SW 1271 (cell line): Measurements from ENCODE around the gene COPB2.
"Not testable (repeated sequence)": the region's sequence is repeated elsewhere in the genome, so short reads cannot be mapped to it uniquely, and the experiment has no call there.

Source experiments
- DNase-seq, 2 experiments: peaks; one replicate each; lab custom pipeline; 2025; lab: John Stamatoyannopoulos, UW

The COPB2 gene

DNA sequence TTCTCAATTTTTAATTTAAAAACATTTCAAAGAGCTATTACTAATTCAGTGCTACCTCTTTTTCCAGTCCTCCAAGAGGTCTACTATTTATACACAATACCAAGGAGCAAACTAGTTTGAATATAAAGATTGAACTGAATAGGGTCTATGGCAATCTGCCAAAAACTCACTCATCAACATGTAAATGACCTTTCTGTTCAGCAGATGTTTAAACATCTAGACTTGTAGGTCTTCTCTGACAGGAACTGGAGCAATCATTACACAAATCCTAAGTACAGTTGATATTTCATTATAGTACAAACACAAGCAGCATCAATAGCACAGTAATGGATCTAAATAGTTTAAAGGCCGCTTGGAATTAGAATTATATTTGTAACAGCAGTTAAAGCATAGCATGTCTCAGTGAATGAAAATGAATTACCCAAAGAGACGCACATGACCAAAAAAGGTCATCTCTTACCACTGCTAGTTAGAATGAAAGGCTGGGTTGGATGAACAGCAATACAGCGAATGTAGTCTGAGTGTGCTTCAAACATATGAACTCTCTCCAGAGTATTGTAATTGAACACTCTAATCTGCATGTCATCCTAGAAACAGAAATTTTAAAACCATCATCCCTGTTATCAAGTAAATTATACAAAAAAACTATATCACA lies 10.7 kb downstream of the COPB2 start:
- no peak for DNase-seq

DNA sequence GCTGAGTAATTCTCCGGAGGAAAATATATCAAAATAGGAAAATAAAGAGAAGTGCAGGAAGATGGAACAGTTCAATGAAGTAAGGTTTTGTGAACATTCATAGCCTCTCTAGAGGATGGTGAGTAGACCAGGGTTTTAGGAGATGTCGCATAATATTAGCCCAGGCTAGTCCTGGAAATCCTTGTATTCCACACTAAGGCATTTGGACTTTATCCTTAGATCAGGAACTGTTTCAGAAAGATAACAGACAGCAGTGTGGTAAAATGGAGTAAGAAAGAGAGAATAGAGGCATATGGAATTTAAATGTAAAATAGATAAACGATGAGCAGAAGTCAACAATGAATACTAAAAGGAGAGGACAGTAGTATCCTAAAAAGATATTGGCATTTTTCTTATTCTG lies 12.1 kb downstream of the COPB2 start:
- no peak for DNase-seq

DNA sequence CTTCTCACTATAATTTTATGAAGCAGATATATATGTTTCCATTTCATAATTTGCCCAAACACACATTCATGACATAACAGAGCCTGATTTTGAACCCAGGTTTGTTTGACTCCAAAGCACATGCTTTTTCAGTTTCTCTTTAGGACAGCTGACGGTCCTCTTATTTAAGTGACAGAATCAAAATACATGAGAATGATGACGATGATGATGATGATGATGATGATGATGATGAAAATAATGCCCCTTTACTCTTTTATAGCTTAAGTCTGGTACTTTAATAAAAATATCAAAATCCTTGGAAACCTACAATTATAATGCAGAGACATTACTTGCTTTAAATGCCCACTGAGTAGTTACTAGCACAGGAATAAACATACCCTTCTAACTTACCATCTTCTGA lies 15.3 kb downstream of the COPB2 start:
- DNase-seq, result no peak

DNA sequence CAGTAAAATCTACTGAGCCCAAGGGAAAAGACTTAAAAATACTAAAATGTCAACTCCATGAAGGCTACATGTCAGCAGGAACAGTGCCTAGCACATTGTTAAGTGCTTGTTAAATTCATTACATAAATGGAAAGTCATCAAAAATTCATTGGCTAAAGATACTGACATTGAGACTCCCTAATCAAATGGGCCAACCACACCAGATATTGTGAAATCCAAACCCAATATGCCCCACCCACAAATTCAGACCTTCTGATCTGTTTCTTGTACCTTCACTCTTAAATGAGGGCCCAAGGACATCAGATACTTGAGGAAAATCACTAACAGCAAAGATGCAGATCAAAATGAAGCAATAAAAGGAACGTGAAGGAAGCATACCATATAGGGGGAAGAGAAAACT lies 24.9 kb downstream of the COPB2 start:
- no peak for DNase-seq

DNA sequence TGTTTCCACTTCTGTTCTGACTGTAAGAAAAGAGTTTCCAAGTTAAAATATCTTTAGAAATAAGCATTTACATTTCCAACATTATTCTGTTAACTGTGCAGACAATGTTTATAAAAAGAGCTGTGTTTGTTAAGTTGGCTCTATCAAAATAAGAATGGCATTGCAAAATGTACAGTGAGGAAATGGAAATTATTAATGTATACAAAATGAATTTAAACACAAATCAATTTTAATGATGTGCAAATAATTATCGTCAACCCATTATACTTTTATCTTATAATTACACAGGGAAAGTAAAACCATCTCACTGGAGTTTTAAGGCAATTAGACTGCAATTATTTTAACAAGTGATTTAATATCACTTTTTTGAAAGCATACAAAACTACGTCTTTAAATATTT lies 28.2 kb downstream of the COPB2 start:
- no peak for DNase-seq

DNA sequence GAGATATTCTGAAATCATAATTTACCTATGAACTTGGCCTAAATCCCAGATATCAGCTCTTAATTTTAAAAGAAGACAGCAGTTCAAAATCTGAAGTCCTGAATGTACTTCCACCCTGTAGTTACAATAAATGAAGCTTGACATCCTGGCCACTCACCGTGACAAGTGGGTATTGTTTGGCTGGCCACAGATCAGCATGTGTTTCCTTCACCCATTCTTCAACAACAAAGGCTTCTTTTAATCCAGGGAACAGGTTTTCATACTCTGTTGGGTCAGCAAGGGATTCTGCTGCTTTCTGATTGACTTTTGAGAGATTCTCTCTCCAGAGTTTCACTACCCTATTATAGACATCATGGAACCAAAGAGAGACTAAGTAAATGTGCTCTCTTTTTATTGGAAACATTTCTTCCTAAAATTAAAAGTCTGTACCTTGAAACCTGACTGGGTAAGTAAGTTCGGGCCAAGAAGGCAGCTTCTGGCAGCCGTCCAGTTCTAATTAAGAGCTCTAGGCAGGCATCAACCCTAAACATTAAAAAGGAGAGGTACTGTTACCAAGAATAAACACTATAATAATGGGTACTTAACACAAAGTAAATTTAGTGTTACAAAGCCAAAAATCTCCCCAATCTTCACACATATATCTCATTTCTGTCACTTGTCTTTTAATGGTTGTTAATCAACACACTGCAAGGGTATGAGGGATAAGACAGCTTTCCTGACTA lies 30.4 kb downstream of the COPB2 start:
- DNase-seq, result no peak

DNA sequence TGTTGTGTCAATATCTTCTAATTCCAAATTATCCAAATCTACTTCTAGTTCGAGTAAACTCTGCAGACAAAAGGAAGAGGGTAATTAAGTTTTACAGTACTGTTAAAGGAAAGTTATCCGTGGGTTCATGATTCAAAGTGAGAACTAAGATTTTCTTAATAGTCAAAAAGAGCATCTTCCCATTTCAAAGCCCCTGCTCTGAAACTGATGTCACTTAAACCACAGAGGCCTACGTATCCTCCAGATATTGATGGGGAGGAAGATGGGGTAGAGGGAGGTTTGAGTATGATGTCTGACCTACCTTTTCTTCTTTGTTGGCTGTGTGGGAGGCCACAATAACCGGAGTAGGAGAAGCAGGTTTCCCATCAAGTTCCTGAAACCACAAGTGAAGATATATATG lies 31.5 kb downstream of the COPB2 start:
- no peak for DNase-seq

DNA sequence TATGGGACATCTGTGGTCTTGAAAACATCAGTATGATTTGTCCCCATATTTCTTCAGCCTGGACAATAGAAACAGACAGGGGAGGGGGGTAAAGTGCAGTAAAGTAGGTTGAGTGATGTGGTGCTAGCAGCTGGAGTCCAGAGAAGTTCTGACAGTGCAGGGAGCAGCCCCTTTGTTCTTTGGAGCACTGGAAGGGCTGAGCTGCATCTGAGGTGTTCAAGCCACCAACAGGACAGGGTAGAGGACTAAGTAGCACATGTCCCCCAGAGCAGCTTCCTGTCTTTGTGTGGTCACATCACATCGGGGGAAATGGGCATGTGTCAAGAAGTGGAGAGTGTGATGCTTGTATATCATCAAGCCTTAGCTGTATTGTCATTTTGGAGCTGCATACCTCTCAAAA lies 33.6 kb downstream of the COPB2 start:
- DNase-seq, result no peak

DNA sequence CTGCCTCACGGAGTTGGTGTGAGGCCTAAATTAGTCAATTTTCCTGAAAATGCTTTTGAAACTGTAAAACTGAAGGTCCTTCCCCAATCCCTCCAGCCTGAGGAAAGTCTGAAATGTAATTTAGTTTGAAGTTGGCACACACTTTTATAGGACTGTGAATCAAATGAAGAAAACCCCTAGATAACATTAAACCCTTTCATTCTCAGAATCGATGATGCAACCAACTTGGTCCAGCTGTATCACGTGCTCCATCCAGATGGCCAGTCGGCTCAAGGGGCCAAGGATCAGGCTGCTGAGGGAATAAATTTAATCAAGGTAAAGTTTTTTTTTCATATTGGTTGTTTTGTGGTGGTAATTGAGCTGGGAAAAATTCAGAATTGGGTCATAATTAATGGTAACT lies 34.0 kb downstream of the COPB2 start:
- DNase-seq, result no peak

DNA sequence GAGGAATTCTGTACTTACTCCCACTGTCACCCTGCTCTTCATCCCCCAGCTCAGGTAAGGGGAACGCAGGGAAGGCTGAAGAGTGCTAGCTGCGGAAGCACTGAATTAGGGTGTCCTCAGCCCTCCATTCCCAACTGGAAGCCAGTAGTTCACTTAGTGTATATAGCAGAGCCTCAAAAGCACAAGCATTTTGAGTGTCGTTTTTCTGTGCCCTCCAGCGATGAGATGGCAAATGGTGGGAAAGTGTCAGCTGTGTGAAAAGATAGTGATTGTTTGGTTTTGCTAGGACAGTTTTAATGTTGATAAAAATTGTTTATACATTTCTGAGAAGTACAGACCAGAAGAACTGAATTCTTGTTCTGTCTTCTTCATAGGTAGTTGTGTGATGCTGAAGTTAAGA lies 34.8 kb downstream of the COPB2 start:
- DNase-seq, result no peak

DNA sequence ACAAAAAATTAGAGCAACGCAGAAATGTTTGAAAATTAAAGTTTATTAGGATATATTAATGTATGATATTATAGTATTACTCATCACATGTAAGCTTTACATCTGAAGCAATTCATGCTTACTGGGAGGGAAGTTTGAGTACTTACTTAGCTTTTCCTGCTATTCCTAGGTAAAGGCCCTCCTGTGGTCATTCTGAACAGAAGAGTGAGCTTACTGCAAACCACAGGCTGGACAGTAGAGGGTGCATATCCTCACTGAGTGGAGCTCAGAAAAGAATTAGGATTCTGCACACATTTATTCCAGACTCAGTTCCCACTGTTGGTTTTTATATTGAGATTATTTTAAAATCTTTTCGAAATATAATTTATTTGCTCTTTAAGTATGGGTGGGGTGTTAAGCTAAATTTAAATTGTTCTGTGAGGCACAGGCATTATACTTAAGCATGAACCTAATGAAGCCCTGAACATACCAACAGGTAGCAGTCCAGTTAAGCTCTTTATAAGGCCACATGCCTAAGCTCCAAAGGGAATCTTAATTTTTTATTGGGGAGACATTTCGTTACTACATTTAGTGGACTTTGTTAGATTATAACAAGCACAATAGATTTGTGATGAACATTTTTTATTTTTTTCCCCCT lies 35.4 kb downstream of the COPB2 start:
- DNase-seq, result peak; percentile 37 to 77

DNA sequence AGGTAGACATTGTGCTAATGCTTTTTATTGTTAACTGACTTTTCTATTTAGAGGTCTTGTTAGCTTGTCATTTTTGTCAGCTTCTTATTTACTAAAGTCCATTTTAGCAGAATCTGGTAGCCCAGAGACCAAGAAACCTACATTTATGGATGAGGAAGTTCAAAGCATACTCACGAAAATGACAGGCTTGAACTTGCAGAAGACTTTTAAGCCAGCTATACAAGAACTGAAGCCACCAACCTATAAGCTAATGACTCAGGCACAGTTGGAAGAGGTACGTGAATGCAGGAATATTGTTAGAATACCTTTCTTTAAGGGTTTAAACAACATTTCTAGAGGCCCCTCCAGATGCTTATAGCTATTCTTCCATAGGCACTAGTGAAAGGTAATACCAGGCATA lies 42.7 kb downstream of the COPB2 start:
- no peak for DNase-seq

DNA sequence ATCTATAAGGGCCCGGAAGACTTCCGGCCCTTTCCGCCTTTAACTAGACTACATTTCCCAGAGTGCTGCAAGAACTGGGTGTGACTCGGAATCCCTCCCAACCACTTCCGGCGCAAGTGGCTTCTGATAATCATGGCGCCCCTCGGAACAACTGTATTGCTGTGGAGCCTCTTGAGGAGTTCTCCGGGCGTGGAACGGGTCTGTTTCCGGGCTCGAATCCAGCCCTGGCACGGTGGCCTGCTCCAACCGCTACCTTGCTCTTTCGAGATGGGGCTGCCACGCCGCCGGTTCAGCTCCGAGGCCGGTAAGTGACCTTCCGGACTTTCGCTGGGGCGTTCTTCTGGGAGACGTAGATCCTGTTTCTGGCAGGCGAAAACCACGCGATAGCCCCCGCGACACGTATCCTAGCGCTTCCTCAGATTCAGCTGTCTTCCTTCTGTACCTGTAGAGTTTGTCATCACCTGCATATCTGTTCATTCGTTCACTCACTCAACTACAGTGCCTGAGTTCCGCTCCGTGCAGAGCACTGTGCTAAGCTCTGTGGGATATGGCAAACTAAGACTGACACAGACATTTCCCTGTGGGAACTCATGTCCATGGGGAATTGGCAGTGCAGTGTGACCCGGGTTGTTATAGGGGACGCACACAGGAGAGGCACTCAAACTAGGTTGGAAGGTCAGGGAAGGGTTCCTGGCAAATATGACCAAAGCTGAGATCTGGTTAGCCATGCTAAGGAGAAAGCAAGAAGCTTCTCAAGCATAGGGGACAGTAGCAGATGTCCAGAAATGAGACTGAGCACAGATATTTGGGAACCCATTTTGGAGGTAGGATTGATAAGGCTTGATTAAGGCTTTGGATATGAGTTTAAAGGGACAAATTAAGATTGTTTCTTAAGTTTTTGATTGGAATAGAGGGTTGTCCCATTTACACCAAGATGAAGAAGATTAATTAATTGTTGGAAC lies 45.3 kb downstream of the COPB2 start, which contains the start of gene MRPS22:
TSS of gene MRPS22 (plus strand) at position 126 of the 962 bp plus-strand sequence. CDS start at position 133, 7 bp downstream.
- peak; percentile 77 to 93 for DNase-seq

DNA sequence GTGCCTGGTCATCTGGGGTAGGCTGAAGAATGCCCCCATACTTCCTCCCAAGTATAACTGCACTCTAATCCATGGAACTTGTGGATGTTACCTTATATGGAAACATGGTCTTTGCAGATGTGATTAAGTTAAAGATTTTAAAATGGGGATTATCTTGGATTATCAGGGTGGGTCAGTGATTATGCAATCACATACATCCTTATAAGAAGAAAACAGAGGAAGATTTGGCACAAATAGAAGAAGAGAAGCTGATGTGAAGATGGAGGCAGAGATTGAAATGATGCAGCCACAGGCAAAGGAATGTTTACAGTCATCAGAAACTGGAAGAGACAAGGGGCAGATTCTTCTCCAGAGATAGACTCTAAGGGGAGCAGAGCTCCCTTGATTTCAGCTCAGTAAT lies 47.4 kb downstream of the COPB2 start:
- DNase-seq, result no peak

DNA sequence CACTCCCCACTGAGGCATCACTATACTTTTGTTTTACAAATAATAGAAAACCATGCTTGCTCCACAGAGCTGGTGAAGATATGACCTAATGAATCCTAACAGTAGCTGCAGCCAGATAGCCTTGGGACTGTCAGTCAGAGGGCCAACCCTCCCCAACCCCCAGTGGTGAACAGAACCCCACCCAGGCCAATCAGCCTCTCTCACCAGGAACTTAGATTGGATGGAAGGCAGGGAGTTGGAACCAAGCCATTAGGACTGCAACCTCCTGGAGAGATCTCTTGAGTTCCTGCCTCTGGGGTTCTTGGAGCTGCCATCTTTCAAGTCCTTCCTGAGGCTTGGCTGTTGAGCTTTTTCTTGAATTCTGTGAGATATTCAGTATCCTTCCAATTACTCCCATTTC lies 48.7 kb downstream of the COPB2 start:
- DNase-seq, result no peak

DNA sequence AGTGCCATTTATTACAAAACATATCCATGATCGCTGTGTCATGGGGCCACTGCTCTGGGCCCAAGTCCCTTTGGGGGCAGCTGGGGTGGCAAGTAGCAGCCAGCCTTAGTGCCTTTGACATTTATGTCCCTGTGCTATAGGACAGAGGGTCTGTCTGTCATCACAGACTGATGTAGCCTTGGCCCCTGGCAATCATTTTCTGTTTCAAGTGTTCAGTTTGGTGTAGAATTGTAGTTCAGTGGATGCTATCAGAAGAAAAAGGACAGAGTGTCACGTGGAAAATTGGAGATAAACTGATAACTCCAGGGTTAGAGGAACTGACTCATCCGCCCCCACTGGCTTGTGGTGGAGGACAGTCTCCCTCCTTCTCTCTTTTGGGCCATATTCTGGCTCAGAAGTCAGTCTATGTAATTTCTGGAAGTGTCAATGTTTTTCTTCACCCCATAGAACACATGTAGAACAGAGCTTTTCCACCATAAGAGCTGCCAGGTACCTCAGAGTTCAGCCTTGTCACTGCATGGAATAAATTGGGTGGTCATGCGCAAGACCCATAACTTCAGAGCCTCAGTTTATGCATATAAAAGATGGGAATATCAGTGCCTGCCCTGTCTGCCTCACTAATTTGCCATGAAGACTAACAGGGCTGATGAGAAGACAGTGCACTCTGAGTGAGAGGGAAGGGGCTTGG lies 50.1 kb downstream of the COPB2 start:
- DNase-seq, result no peak

DNA sequence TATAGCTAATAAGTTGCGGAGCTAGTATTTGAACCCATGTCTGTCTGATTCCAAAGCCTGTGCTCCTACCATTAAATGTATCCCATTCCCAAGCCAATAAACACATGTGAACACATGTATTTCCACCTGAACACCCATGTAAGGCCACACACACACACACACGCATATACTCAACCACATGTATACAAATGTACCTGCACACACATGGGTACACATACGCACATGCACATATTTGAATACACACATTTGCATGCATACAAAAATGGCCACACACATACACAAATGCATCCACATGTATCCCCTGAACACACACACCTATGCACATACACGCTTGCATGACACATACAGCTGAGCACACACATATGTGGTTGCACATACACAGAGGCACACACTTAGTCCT lies 51.0 kb downstream of the COPB2 start:
- DNase-seq, result no peak

DNA sequence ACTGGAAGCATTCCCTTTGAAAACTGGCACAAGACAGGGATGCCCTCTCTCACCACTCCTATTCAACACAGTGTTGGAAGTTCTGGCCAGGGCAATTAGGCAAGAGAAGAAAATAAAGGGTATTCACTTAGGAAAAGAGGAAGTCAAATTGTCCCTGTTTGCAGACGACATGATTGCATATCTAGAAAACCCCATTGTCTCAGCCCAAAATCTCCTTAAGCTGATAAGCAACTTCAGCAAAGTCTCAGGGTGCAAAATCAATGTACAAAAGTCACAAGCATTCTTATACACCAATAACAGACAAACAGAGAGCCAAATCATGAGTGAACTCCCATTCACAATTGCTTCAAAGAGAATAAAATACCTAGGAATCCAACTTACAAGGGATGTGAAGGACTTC lies 54.8 kb downstream of the COPB2 start:
- not testable (repeated sequence) for DNase-seq

DNA sequence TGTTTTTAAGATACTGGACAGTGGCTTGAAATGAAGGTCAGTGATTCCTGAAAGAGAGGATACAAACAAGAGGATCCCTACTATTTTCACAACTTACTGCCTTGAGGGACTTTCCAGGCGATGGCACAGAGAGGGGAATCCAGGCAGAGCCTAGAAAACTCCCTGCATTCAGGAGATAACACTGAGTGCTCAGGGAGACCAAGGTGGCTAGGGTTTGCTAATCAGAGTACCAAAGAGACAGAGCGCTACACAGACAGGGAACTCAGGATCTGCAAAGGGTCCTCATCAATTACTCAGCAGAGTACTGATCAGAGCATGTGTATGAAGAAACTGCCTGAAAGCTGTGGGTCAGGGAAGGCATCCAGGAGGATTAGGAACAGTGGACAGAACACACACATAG lies 57.4 kb downstream of the COPB2 start:
- no peak for DNase-seq

DNA sequence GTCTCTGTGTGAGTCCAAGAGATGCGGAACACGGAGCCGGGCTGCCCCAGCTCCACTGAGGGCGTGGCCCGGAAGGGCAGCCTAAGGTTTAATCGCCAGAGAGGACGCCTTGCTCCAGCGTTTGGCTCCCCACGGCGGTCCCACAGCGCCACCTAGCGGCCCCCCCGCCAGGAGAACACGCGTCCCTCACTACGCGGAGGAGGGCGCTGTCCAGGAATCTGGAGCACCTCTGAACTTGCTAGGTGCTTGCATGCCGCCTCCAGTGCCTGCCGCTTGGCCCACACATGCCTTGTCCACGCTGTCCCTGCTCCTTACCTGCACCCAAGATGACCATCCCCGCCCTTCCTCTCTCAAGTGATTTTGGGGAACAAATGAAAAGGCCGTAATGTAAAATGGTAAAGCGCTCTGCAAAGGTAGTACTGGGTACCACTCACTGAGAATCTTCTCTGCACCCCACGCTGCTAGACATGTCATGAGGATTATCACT lies 60.0 kb downstream of the COPB2 start:
- peak; percentile 59 to 78 for DNase-seq

DNA sequence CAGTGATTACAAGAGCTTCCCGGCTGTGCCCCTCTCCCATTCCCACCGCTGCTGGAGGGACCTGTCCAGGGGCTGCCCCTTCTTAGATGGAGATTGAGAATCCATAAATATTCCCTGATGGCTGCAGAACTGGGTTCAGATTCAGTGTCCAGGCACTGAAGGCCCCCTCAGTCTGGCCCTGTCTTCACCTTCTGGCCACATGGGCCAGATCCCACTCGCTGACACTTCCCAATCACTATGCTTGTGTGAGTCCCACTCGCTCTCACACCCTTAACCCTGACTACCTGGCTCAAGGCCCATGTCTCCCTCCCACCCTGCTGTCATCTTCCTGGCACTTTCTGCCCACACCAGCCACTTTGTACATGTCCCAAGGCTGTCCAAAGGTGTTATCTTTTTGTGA lies 61.1 kb downstream of the COPB2 start:
- DNase-seq, result no peak
